Measurements from ENCODE around the gene LGR4. TPM values are rescaled to one million over a fixed set of nuclear protein-coding genes. Genes with fewer than 3 reads are reported as not detected.

The LGR4 gene
- total and polyA plus RNA-seq, 10 of the 15 experiments (the other 5 are each of a cell fraction or from before 2014, with no cell fraction given) = under 0.01 to 0.64 (median 0.04) TPM; not detected in 5

- Histone ChIP-seq H3K4me2 (ENCODE audit: control insufficient read depth, insufficient read depth) (no peak overlapping the region), H3K36me3 (ENCODE audit: control insufficient read depth in 2 of 2, insufficient read depth in 2 of 2, low read length in 1 of 2) (no peaks in the 10 kb centered on the region; a peak in 1 of 4 replicates), H3K79me2 (ENCODE audit: control insufficient read depth, insufficient read depth, low read length) (no peaks in the 10 kb centered on the region), H4K20me1 (ENCODE audit: control insufficient read depth, insufficient read depth) (no peaks in the 10 kb centered on the region), H2AFZ (ENCODE audit: control insufficient read depth, low read depth, low read length) (no peak overlapping the region), H3K9me3 (replicated peaks; ENCODE audit: control insufficient read depth, insufficient read depth, low read length) (no peaks in the 10 kb centered on the region), H3K4me3 (no peak overlapping the region), H3K27ac (ENCODE audit: control insufficient read depth, insufficient read depth) (no peak overlapping the region), H3K9ac (ENCODE audit: control insufficient read depth, insufficient read depth, low read length) (no peak overlapping the region), H3K4me1 (ENCODE audit: control insufficient read depth, insufficient read depth, low read length) (no peaks in the 10 kb centered on the region), H3K27me3 (replicated peaks in 1 of 2; ENCODE audit: control insufficient read depth in 2 of 2, insufficient read depth in 2 of 2, low read length in 1 of 2) (no peaks in the 10 kb centered on the region)
- no peak for DNase-seq (ENCODE audit: low read depth, low spot score)
- intact Hi-C loops (cut with micrococcal nuclease; ENCODE audit: unreplicated experiment) = no loop called here
- ChIA-PET SMC1A (ENCODE audit: uncharacterized antibody, unreplicated experiment) (interaction anchor here (0.6 to 1.6 kb wide), 4 partner anchors 14 to 1085 kb away, joined by 3 read pairs; no protein-coding TSS in a partner anchor), CTCF (interaction anchor here (1.4 to 1.8 kb wide), 3 partner anchors 9 to 164 kb away, joined by 3 to 4 read pairs (median 3); no protein-coding TSS in a partner anchor), RAD21 (ENCODE audit: unreplicated experiment) (no interaction called here), POLR2A (interaction anchor here (0.6 kb wide), 1 partner anchor 1877 kb away, joined by 3 read pairs; no protein-coding TSS in a partner anchor)
- TF ChIP-seq MTA2 (IDR thresholded peaks at IDR 0.05; ENCODE audit: low read depth) (no peak), TCF7 (IDR thresholded peaks at IDR 0.05; ENCODE audit: borderline replicate concordance) (no peak), SIX5 (IDR thresholded peaks at IDR 0.05; ENCODE audit: low read depth, low read length, severe bottlenecking) (no peak), CREM (IDR thresholded peaks at IDR 0.05; ENCODE audit: low read depth) (no peak), ZSCAN29 (IDR thresholded peaks at IDR 0.05) (no peak), NFYB (IDR thresholded peaks at IDR 0.05; ENCODE audit: insufficient read depth, low read depth, low read length) (no peak), SMAD5 (IDR thresholded peaks at IDR 0.05; ENCODE audit: low read depth) (no peak), CBX3 (IDR thresholded peaks at IDR 0.05; ENCODE audit: borderline replicate concordance, low read depth) (no peak)
- TF ChIP-seq, protein P1, sequence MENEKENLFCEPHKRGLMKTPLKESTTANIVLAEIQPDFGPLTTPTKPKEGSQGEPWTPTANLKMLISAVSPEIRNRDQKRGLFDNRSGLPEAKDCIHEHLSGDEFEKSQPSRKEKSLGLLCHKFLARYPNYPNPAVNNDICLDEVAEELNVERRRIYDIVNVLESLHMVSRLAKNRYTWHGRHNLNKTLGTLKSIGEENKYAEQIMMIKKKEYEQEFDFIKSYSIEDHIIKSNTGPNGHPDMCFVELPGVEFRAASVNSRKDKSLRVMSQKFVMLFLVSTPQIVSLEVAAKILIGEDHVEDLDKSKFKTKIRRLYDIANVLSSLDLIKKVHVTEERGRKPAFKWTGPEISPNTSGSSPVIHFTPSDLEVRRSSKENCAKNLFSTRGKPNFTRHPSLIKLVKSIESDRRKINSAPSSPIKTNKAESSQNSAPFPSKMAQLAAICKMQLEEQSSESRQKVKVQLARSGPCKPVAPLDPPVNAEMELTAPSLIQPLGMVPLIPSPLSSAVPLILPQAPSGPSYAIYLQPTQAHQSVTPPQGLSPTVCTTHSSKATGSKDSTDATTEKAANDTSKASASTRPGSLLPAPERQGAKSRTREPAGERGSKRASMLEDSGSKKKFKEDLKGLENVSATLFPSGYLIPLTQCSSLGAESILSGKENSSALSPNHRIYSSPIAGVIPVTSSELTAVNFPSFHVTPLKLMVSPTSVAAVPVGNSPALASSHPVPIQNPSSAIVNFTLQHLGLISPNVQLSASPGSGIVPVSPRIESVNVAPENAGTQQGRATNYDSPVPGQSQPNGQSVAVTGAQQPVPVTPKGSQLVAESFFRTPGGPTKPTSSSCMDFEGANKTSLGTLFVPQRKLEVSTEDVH (IDR thresholded peaks at IDR 0.05; ENCODE audit: low read depth, partially characterized antibody) = no peak
- no peak for FAIRE-seq
- ATAC-seq = no peak
- WGBS (ENCODE audit: insufficient coverage, insufficient replicate concordance, low lambda C conversion rate, missing lambda C conversion rate) = 98% methylated on average over 5 of the region's 5 CpGs
- BruUV-seq (replicated peaks) = no TSS peak
- in situ Hi-C loops (cut with MboI) = no loop called here
Measured at GRCh38 chr11:27347359-27348339, 124.9 kb downstream of the LGR4 start.

All from GM12878 (cell line).